Lung (tissue), 12 donors: ENCODE data around the gene GLT1D1. TPM values are rescaled to one million over a fixed set of nuclear protein-coding genes. Genes with fewer than 3 reads are reported as not detected.

Experiments
- ATAC-seq: fragments of 200-7000 bp; cut with Tn5 transposase; one replicate; pipeline ENCODE4 v1.9.1; 2020; ENCODE audit warnings: moderate number of reproducible peaks; ENCODE audit not compliant: insufficient read depth, low FRiP score
- DNase-seq, 3 donors: peaks; one replicate each; pipeline ENCODE4 v3.0.0-alpha.2; 2013 to 2017
- H3K27ac ChIP-seq, 2 donors: one replicate each; pipeline ENCODE4 v1.5.1; 2013; ENCODE audit warnings: mild to moderate bottlenecking in 2 of 2, moderate library complexity in 2 of 2, control low read depth in 1 of 2, inconsistent platforms in 1 of 2, low read depth in 1 of 2, low read length in 1 of 2
- H3K27me3 ChIP-seq, 3 donors: one replicate each; pipeline ENCODE4 v1.5.1; 2013; ENCODE audit warnings: low read length in 2 of 3; ENCODE audit not compliant: control insufficient read depth in 3 of 3, insufficient read depth in 3 of 3
- H3K36me3 ChIP-seq, 4 donors: one replicate each; pipeline ENCODE4 v1.5.1; 2013; ENCODE audit warnings: low read length in 4 of 4, mild to moderate bottlenecking in 1 of 4, moderate library complexity in 1 of 4; ENCODE audit not compliant: control insufficient read depth in 4 of 4, insufficient read depth in 4 of 4
- H3K4me1 ChIP-seq, 5 donors: one replicate each; pipeline ENCODE4 v1.5.1; 2013; ENCODE audit warnings: low read length in 5 of 5, mild to moderate bottlenecking in 2 of 5, moderate library complexity in 1 of 5; ENCODE audit not compliant: control insufficient read depth in 5 of 5, insufficient read depth in 5 of 5
- H3K4me3 ChIP-seq: one replicate; pipeline ENCODE4 v1.5.1; 2013; ENCODE audit warnings: mild to moderate bottlenecking, control low read depth, moderate library complexity
- H3K9ac ChIP-seq, 2 donors: one replicate each; pipeline ENCODE4 v1.5.1; 2013; ENCODE audit warnings: low read length in 2 of 2, control low read depth in 1 of 2; ENCODE audit not compliant: insufficient read depth in 1 of 2
- H3K9me3 ChIP-seq, 4 donors: one replicate each; pipeline ENCODE4 v1.5.1; 2013; ENCODE audit warnings: low read length in 3 of 4, mild to moderate bottlenecking in 1 of 4, moderate library complexity in 1 of 4; ENCODE audit not compliant: control insufficient read depth in 4 of 4, insufficient read depth in 3 of 4
- CTCF ChIP-seq: IDR thresholded peaks from 2 replicates; pipeline ENCODE4 v1.5.1; 2012; ENCODE audit warnings: mild to moderate bottlenecking; ENCODE audit errors: control extremely low read depth, extremely low read depth
- WGBS, 2 donors: extraction: QIAGEN DNeasy Blood & Tissue Kit; methylation state at CpG; one replicate each; pipeline ENCODE4 v1.1.7; 2013; 5-methylcytosine and 5-hydroxymethylcytosine counted together
- polyA plus RNA-seq, 2 donors: library from polyadenylated mRNA; stranded (reverse); fragments of 200-250 nt; gene quantifications; one replicate each; pipeline ENCODE4 v1.2.1, GENCODE V29; 2013
- total RNA-seq, 2 donors: library from RNA; depleted of rRNA in 1 of 2; stranded (reverse); fragments of >200 nt in 1 of 2; gene quantifications; one replicate each; pipeline ENCODE4 v1.2.1, GENCODE V29; 2014 to 2021
- donor health status: control.
- donor health status: control.
- donor health status: Bipolar disorder and iron deficiency.
- donor health status: healthy.
- donor health status: DM: yes; HTN: yes; CAD: no.

The GLT1D1 gene
- total and polyA plus RNA-seq, 4 donors, result 0.39 to 25.4 (median 4.2) TPM

GRCh38 chr12:129009833-129010622 lies 156.8 kb downstream of the GLT1D1 start:
- DNase-seq (no peak), ATAC-seq (no peak)
- no peak overlapping the region for H3K9ac ChIP-seq
- no peaks in the 10 kb centered on the region for H3K27me3 ChIP-seq
- H3K27ac ChIP-seq, result no peak overlapping the region
- H3K4me3 ChIP-seq, result no peak overlapping the region
- TF ChIP-seq CTCF, result no peak
- WGBS, 2 donors, result 60 to 64% methylated on average over 5 of the region's 5 CpGs
- H3K4me1 ChIP-seq, result no peaks in the 10 kb centered on the region
- no peaks in the 10 kb centered on the region for H3K36me3 ChIP-seq
- H3K9me3 ChIP-seq, result peaks cover 0 to 3% (median 0%) of the 10 kb centered on the region in 4 donors

- no peak for DNase-seq
- Histone ChIP-seq H3K4me3 (no peak overlapping the region), H3K9me3 (peaks cover 0 to 21% (median 0%) of the 10 kb centered on the region in 4 donors), H3K9ac (no peak overlapping the region), H3K36me3 (no peaks in the 10 kb centered on the region), H3K27ac (no peak overlapping the region), H3K27me3 (no peaks in the 10 kb centered on the region), H3K4me1 (no peaks in the 10 kb centered on the region)
- TF ChIP-seq CTCF, result no peak
- 53 to 57% methylated on average over 7 of the region's 7 CpGs for WGBS, 2 donors
- no peak for ATAC-seq
These were observed 162.9 kb downstream of the GLT1D1 start for GRCh38 chr12:129016159-129016558.

GRCh38 chr12:129025055-129025454 lies 171.8 kb downstream of the GLT1D1 start:
- 97% methylated on average over 3 of the region's 3 CpGs for WGBS, 2 donors
- Histone ChIP-seq H3K9ac (no peak overlapping the region), H3K9me3 (peaks cover 0 to 13% (median 0%) of the 10 kb centered on the region in 4 donors), H3K36me3 (no peaks in the 10 kb centered on the region), H3K4me1 (peaks cover 0 to 1% (median 0%) of the 10 kb centered on the region in 5 donors), H3K4me3 (no peak overlapping the region), H3K27ac (no peak overlapping the region), H3K27me3 (no peaks in the 10 kb centered on the region)
- DNase-seq, result no peak
- no peak for ATAC-seq
- TF ChIP-seq CTCF, result no peak
